RWPE2 (cell line): ENCODE measurements around the gene ZNHIT3.

Experiments
- ATAC-seq: fragments of 200-7000 bp; cut with Tn5 transposase; 3 replicates; pipeline ENCODE4 v1.9.1; 2021; ENCODE audit warnings: low read depth
- DNase-seq: peaks from one replicate; pipeline ENCODE4 v3.0.0-alpha.2; 2020; ENCODE audit warnings: low spot score
- H3K27ac ChIP-seq: fragments of 450-650 bp; 2 replicates; pipeline ENCODE4 v1.5.1; 2017; ENCODE audit warnings: mild to moderate bottlenecking; ENCODE audit not compliant: poor library complexity, severe bottlenecking
- H3K27me3 ChIP-seq: fragments of 250-450 bp; sonication (Bioruptor Pico); 2 replicates; pipeline ENCODE4 v1.5.1; 2021; ENCODE audit warnings: mild to moderate bottlenecking, moderate library complexity; ENCODE audit not compliant: insufficient read depth, poor library complexity, severe bottlenecking
- H3K36me3 ChIP-seq: fragments of 250-450 bp; sonication (Bioruptor Pico); 2 replicates; pipeline ENCODE4 v1.5.1; 2020; ENCODE audit warnings: low read depth, mild to moderate bottlenecking, moderate library complexity
- H3K4me1 ChIP-seq: fragments of 250-450 bp; sonication (Bioruptor Pico); 2 replicates; pipeline ENCODE4 v1.5.1; 2021; ENCODE audit warnings: mild to moderate bottlenecking, moderate library complexity; ENCODE audit not compliant: insufficient read depth, poor library complexity, severe bottlenecking
- H3K4me3 ChIP-seq: fragments of 250-450 bp; sonication (Bioruptor Pico); 2 replicates; pipeline ENCODE4 v1.5.1; 2021; ENCODE audit warnings: mild to moderate bottlenecking, moderate library complexity; ENCODE audit not compliant: severe bottlenecking
- H3K9me3 ChIP-seq: fragments of 250-450 bp; sonication (Bioruptor Pico); 2 replicates; pipeline ENCODE4 v1.5.1; 2021; ENCODE audit warnings: mild to moderate bottlenecking, moderate library complexity; ENCODE audit not compliant: severe bottlenecking
- CTCF ChIP-seq: fragments of 450-650 bp; IDR thresholded peaks from one replicate; pipeline ENCODE4 v1.5.1; 2017; ENCODE audit warnings: mild to moderate bottlenecking, moderate library complexity; ENCODE audit not compliant: poor library complexity, severe bottlenecking

ZNHIT3 gene

GRCh38 chr17:36498560-36499300, 12.2 kb downstream of the ZNHIT3 start:
- no peak overlapping the region for H3K27ac ChIP-seq
- H3K9me3 ChIP-seq = no peaks in the 10 kb centered on the region
- ATAC-seq (no peak), DNase-seq (no peak)
- no peaks in the 10 kb centered on the region for H3K4me1 ChIP-seq
- no peak for TF ChIP-seq CTCF
- peaks cover 85% of the 10 kb centered on the region for H3K36me3 ChIP-seq
- H3K27me3 ChIP-seq = no peaks in the 10 kb centered on the region
- no peak overlapping the region for H3K4me3 ChIP-seq

GRCh38 chr17:36500745-36501225, 14.3 kb downstream of the ZNHIT3 start:
- H3K27ac ChIP-seq = no peak overlapping the region
- ATAC-seq (no peak), DNase-seq (no peak)
- peaks cover 84% of the 10 kb centered on the region for H3K36me3 ChIP-seq
- no peaks in the 10 kb centered on the region for H3K4me1 ChIP-seq
- no peak overlapping the region for H3K4me3 ChIP-seq
- H3K9me3 ChIP-seq = no peaks in the 10 kb centered on the region
- H3K27me3 ChIP-seq = no peaks in the 10 kb centered on the region
- TF ChIP-seq CTCF = no peak

- peaks cover 84% of the 10 kb centered on the region for H3K36me3 ChIP-seq
Observed at GRCh38 chr17:36501351-36501750, 14.9 kb downstream of the ZNHIT3 start.

DNA sequence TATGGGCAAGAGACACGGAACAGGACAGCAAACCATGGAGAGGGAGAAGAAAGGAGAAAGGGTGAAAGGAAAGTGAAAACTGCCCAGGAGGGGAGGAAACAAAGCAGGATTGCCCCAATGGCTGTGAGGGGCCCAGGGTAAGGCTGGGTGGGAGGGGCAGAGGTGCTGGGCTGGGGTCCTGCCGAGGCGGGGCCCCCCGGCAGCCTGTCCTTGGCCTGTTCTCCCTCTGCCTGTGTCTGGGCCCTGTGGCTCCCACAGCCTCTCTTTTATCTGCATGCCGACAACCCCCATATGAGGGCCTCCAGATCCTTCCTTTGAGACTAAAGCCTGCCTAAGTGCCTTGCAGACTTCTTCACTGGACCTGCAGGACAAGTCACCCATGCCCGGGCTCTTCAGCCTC, 15.5 kb downstream of the ZNHIT3 start:
- DNase-seq (no peak), ATAC-seq (no peak)
- H3K36me3 ChIP-seq = peaks cover 87% of the 10 kb centered on the region
- H3K4me3 ChIP-seq = no peak overlapping the region
- TF ChIP-seq CTCF = no peak
- no peaks in the 10 kb centered on the region for H3K27me3 ChIP-seq
- no peaks in the 10 kb centered on the region for H3K9me3 ChIP-seq
- no peak overlapping the region for H3K27ac ChIP-seq
- H3K4me1 ChIP-seq = no peaks in the 10 kb centered on the region

More at GRCh38 chr17:36501351-36501750, 14.9 kb downstream of the ZNHIT3 start:
- Histone ChIP-seq H3K4me3 (no peak overlapping the region), H3K27me3 (no peaks in the 10 kb centered on the region), H3K9me3 (no peaks in the 10 kb centered on the region), H3K27ac (no peak overlapping the region), H3K4me1 (no peaks in the 10 kb centered on the region)
- TF ChIP-seq CTCF = no peak
- ATAC-seq (no peak), DNase-seq (no peak)
